GM19463 (cell line): ENCODE results near the gene HKDC1.
"Not testable (repeated sequence)": the region's sequence is repeated elsewhere in the genome, so short reads cannot be mapped to it uniquely, and the experiment has no call there.

Experiments
- ATAC-seq: cut with Tn5 transposase; IDR thresholded peaks from one replicate; pipeline ENCODE4 v1.9.1; 2021; ENCODE audit warnings: mild to moderate bottlenecking, moderate library complexity; ENCODE audit not compliant: unreplicated experiment

Gene HKDC1

DNA sequence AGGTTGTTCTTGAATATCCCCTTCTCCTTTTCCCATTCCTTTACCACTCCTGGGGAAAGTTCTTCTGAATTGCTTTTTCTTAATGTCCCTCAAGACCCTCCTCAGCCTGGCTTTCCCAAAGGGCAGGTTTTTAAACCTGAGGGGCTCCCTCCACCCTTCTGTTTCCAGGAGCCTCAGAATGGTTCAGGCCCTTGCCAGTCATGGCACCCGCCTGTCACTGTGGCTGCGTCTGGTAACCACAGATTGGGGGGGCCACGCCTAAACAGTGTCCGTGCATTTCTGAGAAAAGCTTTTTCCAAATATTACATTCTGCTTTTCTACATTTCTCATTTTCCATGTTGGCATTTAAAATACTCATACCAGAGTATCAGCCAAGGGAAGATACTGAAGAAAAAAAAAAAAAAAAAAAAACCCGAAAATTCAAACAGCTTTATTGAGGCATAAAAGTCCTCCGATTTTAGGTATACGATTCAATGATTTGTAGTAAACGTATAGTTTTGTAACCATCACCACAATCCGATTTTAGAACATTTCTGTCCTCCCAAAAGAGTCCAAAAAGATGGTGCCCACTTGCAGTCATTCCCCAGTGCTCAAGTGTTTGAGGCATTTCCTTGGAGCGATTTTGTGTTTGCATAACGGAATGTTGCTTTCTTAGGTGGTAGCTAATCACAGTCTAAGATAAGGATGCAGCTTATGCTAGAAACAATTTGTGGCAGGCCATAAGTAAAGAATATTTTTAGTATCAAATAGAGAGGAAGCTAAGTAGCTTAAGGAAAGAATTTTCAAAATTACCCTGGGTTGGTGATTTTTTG lies 22.1 kb downstream of the HKDC1 start:
- no peak for ATAC-seq

GRCh38 chr10:69242852-69243212 lies 22.7 kb downstream of the HKDC1 start:
- ATAC-seq, result no peak

DNA sequence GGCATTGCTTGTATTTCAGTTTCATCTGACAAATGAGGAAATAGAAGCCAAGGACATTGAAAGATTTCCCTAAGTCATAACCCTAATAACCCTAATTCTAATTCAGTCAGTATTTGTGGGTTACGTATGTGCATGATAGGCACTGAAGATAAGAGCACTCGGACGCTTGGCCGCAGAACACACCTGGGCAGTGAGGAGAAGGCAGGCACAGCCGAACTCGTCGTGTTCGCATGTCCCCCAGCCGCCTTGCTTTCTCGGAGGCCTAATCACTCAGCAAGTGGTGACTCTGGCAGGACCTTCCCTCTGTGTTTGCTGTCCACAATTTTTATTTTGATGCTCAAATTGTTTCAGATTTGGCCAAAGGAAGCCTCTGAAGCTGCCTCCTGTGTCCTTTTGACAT lies 23.7 kb downstream of the HKDC1 start:
- ATAC-seq, result no peak

GRCh38 chr10:69246036-69246435 lies 25.9 kb downstream of the HKDC1 start:
- no peak for ATAC-seq

DNA sequence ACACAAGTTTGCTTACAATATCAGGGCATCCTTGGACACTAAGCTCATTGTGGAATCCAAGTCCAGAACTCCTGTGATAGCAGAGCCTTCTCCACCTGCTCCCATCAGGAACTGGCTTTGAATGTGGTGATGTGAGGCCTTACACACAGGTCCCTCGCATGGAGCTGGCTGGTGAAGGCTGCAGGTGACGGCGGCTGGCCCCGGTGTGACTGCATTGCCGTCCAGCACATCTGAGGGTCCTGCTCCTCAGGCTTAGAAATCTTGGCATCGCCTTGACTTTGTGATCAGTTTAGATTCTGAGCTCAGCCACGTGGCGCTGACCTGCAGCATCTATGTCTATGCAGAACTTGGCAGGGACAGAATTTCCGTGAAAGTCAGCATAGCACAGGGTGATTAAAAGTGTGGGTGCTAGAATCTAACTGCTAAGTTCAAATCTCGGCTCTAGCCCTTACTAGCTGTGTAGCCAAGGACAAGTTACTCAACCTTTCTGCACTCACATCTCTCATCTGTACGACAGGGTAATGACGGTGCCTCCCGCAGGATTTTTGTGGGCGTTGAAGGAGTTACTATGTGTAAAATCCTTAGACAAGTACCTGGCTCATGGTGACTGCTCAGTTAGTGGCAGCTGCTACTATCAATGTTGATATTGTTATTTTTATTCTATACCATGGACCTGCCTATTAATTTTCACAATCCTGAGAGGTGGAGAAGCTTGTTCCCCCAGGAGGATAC lies 26.6 kb downstream of the HKDC1 start:
- no peak for ATAC-seq

GRCh38 chr10:69247313-69247710 lies 27.2 kb downstream of the HKDC1 start:
- no peak for ATAC-seq

DNA sequence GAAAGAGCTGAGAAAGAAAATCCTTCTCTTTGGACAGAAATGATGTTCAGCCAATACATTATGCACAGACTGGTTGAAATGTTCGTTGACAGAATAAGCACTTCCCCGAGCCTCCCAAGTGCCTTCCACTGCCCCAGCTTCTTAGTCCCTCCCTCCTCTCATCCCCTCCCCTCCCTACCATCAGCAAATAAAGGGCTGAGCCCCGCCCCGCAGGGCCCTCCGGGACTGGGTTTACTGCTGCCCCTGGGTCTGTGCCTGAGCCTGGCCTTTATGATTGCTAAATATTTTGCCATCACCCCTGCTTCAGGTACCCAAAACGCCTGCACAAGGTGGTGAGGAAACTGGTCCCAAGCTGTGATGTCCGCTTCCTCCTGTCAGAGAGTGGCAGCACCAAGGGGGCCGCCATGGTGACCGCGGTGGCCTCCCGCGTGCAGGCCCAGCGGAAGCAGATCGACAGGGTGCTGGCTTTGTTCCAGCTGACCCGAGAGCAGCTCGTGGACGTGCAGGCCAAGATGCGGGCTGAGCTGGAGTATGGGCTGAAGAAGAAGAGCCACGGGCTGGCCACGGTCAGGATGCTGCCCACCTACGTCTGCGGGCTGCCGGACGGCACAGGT lies 28.1 kb downstream of the HKDC1 start:
- ATAC-seq, result no peak

- ATAC-seq, result no peak
These were observed 29.9 kb downstream of the HKDC1 start for GRCh38 chr10:69250041-69250440.

DNA sequence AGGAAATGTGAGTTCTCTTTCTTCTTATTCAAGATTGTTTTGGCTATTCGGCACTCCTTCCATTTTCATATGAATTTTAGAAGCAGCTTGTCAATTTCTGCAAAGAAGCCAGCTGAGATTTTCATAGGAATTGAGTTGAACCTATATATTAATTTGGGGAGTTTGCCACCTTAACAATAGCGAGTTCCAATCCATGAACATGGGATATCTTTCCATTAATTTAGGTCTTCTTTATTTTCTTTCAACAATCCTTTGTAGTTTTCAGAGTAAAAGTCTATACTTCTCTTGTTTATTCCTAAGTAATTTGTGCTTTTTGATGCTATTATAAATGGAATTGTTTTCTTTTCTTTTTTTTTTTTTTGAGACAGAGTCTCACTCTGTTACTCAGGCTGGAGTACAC lies 31.3 kb downstream of the HKDC1 start:
- not testable (repeated sequence) for ATAC-seq

DNA sequence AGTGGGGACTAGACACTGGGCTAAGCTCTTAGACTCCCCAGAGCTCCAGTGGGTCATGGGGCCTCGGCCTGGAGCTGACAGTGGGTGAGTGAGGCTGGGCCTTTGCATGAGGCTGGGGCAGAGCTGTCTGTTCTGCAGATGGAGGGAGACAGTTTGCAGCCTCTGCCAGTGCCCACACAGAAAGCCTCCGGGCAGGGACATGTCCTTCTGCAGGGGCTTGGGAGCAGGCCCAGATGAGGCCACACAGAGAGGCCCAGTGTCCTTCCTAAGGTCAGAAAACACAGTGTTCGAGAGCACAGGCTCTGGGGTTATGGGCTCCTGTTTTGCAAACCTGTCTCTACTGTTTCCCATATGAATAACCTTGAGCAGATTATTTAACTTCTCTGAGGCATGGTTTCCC lies 33.0 kb downstream of the HKDC1 start:
- no peak for ATAC-seq

DNA sequence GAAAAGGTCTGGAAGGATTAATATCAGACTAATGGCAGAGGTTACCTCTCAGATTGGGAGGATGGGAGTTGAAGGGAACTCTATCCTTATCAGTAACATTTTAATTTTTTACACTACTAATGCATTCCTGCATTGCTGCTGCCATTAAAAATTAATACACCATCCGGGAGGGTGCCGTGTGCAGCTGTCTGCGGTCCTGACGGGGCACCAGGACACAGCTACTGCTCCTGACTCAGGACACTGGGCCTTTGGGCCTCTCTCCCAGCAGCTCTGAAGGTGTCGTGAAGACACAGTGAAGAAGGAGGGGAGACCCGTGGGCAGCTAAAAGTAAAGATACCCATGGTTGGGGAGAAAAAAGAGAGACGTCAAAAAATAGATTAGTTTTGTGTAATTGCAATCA lies 34.7 kb downstream of the HKDC1 start:
- ATAC-seq, result no peak

DNA sequence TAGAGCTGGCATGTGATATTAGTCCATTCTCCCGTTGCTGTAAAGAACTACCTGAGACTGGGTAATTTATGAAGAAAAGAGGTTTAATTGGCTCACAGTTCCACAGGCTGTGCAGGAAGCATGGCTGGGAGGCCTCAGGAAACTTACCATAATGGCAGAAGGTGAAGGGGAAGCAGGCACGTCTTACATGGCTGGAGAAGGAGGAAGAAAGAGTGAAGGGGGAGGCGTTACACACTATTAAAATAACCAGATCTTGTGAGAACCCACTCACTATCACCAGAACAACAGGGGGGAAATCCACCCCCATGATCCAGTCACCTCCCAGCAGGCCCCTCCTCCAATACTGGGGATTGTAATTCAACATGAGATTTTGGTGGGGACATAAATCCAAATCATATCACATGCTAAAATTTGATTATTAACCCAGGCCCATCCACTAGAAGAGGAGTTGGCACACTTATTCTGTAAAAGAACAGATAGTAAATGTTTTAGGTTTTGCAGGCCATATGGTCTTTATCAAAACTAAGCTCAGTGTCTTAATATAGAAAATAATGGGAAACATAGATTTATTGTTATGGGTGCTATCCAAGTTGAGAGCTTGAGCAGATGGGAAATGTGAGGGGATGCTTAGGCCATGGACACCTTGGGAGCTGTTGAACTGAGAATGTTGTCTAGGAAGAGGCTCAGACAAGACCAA lies 39.6 kb downstream of the HKDC1 start:
- ATAC-seq, result no peak

GRCh38 chr10:69261184-69261583 lies 41.1 kb downstream of the HKDC1 start:
- no peak for ATAC-seq

DNA sequence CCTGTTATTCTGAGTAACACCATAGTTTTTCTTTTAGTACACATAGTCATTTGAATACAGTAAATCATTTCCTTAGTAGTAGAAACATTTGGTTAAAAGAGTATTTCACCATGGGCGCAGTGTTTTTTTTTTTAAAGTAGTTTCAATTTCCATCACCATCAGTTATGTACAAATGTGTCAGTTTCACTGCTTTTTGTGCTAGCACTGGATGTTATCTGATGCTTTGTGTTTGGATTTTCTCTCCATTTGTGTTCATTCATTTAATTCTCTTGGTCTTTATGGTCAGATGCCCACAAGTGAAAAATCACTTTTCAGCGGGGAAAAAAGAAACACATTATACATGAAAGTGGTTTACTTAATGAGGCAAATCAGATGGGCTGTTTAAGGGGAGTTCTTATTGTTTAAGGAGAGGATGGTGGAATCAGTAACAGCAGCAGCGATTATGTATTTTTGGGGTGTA lies 42.2 kb downstream of the HKDC1 start:
- ATAC-seq, result no peak

DNA sequence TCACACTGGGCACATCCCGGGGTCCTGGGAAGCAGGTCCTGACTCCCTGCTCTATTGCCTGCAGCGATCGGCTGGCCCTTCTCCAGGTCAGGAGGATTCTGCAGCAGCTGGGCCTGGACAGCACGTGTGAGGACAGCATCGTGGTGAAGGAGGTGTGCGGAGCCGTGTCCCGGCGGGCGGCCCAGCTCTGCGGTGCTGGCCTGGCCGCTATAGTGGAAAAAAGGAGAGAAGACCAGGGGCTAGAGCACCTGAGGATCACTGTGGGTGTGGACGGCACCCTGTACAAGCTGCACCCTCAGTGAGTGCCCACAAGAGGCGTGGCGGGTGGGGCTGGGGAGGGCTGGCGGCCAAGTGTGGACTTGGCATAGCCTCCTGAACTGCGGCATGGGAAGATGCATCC lies 45.4 kb downstream of the HKDC1 start:
- ATAC-seq, result no peak

DNA sequence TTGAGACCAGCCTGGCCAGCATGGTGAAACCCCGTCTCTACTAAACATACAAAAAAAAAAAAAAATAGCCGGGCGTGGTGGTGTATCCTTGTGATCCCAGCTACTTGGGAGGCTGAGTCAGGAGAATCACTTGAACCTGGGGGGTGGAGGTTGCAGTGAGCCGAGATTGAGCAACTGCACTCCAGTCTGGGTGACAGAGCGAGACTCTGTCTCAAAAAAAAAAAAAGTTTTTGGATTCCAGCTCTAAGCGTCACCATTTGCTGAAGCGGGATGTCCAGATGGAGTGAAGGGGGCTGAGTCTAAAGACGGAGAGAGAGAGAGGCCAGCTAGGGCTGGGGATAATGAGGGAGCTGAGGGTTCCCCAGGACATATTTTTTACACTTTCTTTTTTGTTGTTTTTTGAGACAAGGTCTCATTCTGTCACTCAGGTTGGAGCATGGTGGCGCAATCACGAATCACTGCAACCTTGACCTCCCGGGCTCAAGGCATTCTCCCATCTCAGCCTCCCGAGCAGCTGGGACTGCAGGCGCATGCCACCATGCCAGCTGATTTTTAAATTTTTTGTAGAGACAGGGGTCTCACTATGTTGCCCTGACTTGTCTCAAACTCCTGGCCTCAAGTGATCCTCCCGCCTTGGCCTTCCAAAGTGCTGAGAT lies 48.8 kb downstream of the HKDC1 start:
- ATAC-seq, result no peak

DNA sequence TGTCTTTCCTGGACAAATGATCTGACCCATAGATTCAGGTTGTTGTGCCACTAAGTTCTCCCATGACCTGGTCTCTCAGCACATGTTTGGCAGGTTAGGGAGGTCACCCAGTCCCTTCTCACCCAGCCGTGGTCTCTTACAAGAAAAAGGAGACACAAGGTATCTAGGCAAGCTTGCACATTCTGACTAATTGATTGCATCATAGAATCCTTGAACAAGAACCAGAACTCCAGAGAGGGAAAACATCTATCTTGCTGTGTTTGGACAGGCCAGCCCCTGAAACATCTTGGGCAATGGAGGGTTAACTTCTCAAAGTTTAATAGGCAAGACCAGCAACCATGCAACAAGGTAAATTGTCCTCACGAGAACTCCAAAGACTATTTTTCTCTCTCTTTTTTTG lies 49.6 kb downstream of the HKDC1 start:
- no peak for ATAC-seq

GRCh38 chr10:69270990-69271389 lies 50.9 kb downstream of the HKDC1 start:
- ATAC-seq, result no peak

- no peak for ATAC-seq
These were observed 52.5 kb downstream of the HKDC1 start for GRCh38 chr10:69272624-69273023.

DNA sequence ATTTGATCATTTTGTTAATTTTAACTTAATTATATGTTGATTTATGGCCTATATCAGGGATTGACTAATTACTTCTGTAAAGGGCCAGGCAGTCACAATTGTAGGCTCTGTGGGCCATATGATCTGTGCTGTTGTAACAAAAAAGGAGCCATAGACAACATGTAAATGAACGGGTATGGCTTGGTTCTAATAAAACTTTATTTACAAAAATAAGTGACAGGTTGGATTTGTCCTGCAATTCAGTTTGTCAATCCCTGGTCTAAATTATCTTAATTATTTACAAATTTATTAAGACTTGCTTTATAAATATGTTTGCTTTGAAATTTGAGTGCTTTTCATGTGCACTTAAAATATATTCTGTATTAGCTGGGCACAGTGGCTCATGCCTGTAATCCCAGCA lies 55.3 kb downstream of the HKDC1 start:
- ATAC-seq, result no peak

- ATAC-seq, result no peak
These were observed 56.4 kb downstream of the HKDC1 start for GRCh38 chr10:69276503-69276902.
